ENCODE measurements around the gene SELENOO. TPM values are rescaled to one million over a fixed set of nuclear protein-coding genes. Genes with fewer than 3 reads are reported as not detected.
A peak's percentile ranks its signal among the peaks of the same experiment; 100 is the strongest.

SELENOO gene
- total RNA-seq, 1 donor from 2014 or later = 23.8 TPM

DNA sequence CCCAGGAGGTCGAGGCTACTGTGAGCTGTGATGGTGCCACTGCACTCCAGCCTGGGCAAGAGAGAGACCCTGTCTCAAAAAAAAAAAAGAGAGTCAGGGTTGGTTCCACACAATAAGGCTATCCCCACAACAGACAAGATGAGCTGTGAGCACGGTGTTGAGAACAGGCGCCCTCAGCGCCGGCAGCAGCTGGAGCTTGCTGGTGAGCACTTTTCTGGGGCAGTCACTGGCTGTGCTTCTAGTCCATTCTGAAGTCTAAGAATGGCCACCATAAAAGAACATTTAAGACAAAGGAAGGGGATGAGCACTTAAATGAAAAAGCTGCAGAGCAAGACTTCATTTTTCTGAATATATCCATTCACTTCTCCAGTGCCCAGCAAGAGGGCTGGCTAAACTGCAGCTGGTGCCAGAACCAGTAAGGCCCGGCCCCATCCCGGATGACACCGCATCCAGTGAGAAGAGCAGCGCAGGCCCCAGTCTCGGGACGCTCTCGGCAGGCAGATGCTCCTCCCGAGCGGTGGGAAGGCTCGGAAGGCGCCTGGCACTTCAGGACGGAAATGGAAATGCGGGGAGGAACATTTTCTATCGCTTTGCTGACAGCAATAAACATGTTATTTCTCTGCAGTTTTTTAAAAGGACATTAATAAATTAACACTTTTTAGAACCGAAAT, 31.8 kb downstream of the SELENOO start:
- no peak for DNase-seq (ENCODE audit: low spot score)

DNA sequence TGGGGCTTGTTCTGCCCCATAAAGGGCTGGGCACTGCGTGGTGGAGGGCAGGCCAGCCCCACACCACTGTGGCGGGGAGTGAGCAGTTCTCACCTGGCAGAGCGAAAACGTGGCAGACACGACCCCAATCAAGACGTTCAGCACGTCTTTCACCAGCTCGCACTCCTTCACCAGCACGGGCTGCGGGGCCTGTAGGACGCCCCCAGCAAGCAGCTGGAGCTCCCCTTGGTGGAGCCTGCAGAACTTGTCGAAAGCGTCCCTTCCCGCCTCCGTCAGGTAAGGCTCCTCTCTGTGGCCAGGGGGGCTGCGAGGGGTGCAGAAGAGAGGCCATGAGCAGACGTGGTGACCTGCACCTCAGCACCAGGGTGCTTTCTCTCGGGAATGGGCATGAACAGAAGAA, 32.4 kb downstream of the SELENOO start:
- no peak for DNase-seq (ENCODE audit: low spot score)

DNA sequence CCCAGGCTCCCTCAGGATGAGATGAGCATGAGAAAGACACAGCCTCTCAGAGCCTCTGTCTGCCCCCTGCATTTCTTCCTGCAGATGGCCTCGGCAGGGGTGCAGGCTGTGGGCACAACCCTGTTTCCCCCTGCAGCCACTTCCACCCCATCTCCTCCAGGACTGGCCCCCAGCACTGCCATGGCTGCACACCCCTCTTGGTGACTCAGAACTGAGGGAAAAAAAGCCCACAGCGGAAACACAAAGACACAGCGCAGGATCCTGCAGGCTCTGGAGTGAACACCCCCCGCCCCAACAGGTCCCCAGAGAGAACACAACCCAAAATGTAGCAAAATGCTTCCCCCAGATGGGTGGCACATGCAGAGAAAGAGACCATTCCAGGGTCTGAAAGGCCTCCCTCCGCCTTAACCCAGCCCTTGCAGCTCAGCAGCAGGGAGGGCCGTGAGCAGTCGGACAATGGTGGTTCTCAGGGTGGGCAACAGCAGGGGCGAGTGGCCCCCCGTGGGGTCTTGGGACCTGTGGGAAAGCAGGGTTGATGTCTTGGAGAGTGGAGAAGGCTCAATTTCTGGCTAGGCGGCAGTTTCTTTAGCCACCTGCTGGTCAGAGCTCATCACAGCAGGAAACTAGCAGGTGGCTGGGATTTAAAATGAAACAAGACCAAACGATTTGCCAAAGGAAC, 36.1 kb downstream of the SELENOO start:
- DNase-seq (ENCODE audit: low spot score) = no peak

DNA sequence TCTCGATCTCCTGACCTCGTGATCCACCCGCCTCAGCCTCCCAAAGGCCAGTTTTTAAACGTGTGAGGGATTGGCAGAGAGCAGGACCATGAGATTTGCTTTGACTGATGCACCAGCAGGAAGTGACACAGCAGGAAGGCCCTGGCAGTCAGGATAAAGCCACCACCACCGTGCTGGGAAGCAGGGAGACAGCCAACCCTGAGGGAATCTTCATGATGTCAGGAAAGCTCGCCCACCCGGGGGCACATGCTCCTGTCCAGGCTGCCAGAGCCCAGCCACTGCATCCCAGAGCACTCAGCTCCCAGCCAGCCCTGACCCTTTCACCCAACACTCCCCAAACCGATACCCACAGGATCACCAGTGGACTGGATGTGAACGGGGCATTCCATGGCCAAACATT, 37.9 kb downstream of the SELENOO start:
- DNase-seq (ENCODE audit: low spot score) = no peak

DNA sequence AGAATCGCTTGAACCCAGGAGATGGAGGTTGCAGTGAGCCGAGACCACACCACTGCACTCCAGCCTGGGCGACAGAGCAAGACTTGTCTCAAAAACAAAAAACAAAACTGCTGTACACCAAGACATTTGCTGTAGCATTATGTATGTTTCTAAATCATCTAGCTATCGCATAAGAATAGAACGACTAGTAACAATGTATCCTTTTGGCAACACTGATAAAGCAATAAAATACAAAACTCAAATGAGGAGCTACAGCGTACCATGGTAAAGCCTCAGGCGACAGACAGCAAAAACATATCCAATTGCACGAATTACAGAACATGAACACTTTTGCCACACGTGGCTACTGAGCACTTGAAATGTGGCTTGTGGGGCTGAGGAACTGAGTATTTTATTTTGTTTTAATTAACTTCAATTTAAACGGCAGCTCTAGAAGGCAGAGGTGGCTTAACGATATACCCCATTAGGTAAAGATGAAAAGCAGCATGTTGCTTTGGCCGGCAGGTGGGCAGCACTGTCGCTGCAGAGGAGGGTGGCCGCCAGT, 41.7 kb downstream of the SELENOO start:
- DNase-seq (ENCODE audit: low spot score) = no peak

DNA sequence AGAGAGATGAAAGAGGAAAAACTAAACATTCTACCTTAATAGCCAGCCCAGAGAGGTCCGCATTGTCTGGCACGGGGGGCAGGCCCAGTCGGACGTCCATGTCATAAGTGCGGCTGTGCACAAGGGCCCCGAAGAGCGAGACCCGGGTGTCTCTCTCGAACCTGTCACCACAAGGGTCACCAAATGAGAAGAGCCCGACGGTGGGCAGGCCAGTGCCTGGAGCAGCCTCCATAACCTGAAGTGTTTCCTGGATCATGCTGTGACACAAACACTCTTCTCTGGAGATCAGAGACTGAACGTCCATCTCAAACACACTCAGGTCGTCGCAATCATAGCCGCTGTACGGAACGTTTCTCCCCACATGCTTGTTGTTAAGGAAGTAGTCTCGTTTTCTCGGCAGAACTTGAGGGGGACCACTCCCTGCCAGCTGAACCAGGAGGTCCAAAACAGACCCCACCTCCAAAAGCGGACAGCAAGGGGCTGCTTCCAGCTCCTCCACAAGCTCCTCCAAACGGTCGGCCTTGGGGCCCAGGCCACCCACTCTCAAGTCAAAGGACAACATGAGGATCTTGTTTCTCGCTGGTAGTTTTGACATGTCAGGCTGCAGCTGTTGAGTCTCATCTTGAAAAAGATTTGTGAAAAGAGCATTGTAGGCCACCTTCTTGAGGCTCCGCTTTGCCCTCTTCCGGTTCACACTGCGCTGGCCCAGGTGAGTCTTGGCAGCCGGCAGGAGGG, 43.0 kb downstream of the SELENOO start:
- no peak for DNase-seq (ENCODE audit: low spot score)

DNA sequence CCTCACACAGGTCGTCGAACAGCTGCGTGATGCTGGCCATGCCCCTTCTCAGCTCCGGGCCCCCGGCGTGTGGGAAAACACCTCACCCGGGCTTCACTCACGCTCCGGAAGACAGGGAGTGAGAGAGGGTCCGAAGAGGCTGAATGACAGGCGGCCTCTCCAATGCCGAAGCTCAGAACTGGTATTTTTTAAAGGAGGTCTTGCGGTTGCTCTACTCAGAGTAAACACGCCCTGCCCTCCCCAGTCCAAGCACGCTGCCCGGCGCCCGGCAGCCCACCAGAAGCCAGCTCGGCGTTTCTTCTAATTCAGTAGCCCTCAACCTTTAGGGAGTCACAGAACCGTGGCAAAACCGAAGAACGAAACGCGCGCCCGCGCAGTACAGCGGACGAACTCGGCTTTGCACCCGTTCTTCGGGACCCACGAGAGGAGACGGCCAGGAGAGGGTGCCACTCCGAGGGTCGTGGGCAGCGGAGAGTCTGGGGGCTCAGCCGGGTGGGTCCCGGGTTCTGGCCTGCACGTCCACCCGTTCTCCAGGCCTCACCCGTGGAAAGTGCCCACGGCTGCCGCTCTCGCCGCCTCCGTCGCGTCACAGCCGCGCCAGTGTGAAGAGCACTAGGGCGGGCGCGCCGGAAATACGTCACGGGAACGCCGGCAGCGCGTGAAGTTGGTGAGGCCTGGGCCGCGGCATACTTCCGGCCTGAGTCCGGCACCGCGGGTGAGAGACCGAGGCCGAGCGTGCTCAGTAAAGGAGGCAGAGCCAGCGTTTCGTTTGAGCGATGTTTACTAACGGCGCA, 43.8 kb downstream of the SELENOO start, which contains the start of gene TUBGCP6:
TUBGCP6 (minus strand) TSS at position 604 of the 794 bp plus-strand sequence; CDS start at position 40, 564 bp downstream.
- DNase-seq (ENCODE audit: low spot score) = peak; percentile 98

DNA sequence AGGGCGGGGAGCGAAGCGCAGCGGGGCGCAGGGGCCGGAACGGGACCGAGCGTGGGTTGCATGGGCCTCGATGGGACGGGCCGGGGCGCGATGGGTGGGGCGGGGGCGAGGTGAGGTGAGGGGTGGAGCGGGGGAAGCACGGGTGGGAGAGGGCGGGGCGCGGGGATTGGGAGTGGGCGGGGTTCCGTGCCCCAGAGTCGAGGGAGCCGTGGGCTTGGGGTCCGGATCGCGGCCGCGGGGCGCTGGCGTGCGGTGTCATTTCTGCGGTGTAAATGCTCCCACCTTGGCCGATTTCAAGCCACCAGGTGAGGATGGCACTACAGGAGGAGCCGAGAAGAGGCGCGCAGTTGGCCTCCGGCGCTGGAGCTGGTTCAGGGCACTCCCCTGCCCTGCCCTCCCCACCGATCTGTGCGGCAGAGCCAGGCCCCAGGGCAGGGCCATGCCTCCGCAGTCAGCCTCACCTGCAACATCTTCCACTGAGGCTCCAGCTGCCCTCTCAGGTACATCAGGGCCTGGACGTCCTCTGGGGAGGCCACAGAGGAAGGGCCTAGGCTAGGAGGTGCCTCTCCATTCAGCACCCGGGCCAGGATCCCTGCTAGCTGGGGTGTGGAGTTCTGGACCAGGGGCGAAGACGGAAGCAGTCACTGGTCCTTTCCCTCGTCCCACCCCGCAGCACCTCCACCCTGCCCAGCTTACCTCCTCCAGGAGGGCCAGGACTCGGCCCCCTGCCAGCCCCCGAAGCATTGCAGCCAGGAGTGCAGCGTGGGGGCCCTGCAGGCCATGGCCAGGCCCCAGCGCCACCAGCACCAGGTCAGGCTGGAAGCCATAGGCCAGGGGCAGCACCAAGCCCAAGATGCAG, 44.6 kb downstream of the SELENOO start:
- DNase-seq (ENCODE audit: low spot score) = no peak

DNA sequence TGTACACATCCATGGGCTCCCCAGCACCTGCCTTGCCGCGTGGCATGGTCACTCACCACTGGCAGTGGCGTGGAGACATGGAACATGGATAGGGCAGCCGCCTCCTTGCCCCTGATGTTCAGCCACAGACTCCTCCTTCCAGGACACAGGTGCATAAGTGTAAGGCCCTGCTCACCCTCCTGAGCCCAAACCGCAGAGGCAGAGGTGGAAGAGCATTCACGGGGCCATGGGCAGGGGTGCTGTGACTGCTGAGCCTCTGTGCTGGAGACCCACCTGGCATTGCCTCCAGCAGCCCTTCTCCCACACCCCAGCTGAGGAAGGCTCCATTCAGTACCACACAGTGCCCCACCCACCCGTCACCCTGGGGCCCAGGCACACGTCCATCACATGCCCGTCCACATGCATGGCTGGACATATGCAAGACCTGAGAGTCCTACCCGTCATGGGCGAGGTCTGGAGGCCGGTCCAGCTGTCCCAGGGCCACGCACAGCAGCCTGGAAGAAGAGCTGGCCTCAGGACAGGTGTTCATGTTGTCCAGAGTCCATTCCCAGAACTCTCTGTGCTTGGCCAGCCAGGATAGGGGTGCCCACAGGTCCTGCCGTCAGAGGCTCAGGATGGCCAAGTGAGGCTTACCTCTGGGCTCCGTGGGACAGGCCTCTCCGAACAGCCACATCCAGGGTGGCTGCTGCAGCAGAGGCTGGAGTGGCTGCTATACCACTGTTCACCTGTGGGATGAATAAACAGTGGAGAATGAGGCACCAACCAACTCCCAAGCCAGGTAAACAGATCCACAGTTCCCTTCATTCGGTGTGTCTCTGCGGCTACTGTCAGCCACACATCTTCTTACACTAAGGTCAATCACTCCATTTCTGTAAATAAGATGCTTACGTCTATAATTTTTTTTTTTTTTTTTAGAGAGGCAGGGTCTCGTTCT, 45.7 kb downstream of the SELENOO start:
- no peak for DNase-seq (ENCODE audit: low spot score)

DNA sequence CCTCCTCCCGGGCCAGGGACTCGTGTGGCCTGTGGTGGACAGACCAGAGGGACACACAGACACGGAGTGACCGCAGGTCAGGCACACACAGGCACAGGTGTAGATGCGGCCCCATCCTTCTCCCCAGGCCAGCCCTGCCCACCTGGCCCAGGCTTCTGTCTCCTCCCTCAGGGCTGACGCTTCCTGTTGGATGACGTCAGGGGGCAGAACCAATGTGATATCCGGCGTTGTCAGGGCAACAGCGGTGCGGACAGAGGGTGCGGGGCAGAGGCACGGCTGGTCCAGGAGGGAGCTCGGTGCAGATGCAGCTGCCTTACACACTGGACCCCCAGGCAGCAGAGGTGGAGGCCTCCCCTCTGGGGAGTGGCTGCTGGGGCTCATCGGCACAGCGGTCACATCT, 46.9 kb downstream of the SELENOO start:
- no peak for DNase-seq (ENCODE audit: low spot score)

DNA sequence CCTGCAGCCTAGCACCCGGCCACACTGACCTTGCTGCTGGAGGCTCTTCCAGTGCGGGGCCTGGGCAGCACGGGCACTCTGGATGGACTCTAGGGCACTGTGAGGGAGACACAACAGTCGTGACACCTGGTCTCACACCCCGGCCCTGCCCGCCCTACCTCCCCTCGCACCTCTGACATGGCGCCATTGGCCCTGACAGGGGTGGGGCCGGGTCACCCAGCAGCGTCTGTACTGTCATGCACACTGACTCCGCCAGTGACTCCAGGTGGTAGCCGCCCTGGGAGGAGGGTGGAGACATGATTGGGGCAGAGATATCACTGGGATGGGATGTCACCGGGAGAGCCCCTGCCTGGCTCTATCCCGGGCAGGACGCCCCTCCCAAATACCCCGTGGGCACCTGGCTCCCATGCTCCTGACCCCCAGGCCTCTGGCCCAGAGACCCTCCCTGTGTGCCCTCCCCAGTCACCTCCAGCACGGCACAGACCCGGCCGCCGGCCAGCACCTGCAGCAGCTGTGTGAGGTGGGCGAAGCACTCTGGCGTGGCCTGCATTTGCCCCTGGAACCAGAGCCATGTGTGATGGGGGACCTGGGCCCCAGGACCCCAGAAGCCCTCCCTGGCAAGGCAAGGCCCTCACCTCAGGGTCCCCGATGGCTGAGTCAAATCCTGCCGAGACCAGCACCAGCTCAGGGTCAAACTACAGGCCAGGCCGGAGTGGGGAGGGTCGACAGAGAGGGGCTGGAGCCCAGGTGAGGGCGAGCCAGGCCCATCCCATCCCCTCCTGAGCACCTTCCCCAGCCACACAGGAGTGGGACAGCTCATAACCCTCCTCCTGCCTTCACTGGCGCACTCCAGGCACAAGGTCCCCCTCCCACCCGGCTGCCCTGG, 47.6 kb downstream of the SELENOO start:
- DNase-seq (ENCODE audit: low spot score) = no peak

DNA sequence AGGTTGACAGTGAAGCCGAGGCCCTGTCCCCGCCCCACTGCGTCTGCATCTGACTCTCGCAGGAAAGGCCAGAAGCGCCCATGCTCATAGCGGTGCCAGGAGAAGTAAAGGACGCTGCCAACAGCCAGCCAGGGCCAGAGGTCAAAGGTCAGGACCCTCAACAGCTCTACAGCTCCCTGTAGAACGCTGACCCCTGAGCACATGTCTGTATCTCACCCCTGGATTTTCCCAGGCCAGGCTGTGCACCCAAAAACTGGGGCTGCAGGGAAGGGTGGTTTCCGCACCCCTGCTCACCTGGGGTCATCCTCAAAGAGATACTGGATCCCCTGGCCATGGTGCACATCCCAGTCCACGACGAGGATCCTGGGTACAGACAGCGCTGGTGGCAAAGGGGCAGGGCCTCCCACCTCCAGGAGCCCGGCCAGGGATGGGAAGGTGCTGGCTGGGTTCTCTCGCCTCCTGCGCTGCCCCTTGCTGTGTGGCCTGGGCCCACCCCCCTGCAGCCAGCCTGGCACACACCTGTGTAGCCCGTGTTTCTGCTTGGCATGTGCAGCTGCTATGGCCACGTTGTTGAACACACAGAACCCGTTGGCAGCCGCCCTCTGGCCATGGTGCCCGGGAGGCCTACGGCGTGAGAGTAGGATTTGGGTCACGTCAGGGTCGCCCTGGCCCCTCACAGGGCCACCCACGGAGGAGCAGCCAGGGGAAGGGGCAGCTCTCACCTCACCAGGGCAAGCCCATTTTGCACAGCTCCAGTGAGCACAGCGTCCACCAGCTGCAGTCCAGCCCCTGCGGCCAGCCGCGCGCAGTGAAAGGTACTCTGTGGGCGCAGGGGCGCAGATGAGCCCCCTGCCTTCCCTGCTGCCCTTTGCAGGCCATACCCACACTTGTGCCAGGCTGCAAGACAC, 48.8 kb downstream of the SELENOO start:
- no peak for DNase-seq (ENCODE audit: low spot score)

DNA sequence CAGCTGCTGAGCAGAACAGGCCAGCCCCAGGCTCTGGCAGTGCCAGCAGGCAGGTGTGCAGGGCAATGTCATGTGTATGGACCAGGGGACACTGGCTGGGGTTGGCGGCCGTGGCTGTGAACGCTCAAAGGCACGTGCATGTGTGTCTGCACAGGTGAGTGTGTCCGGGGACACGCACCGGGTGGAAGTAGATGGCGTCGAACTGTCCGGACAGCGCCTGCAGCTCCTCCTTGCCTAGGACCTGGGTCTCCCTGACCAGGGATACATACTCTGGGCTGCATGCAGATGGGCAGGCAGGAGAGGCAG, 49.4 kb downstream of the SELENOO start:
- no peak for DNase-seq (ENCODE audit: low spot score)

DNA sequence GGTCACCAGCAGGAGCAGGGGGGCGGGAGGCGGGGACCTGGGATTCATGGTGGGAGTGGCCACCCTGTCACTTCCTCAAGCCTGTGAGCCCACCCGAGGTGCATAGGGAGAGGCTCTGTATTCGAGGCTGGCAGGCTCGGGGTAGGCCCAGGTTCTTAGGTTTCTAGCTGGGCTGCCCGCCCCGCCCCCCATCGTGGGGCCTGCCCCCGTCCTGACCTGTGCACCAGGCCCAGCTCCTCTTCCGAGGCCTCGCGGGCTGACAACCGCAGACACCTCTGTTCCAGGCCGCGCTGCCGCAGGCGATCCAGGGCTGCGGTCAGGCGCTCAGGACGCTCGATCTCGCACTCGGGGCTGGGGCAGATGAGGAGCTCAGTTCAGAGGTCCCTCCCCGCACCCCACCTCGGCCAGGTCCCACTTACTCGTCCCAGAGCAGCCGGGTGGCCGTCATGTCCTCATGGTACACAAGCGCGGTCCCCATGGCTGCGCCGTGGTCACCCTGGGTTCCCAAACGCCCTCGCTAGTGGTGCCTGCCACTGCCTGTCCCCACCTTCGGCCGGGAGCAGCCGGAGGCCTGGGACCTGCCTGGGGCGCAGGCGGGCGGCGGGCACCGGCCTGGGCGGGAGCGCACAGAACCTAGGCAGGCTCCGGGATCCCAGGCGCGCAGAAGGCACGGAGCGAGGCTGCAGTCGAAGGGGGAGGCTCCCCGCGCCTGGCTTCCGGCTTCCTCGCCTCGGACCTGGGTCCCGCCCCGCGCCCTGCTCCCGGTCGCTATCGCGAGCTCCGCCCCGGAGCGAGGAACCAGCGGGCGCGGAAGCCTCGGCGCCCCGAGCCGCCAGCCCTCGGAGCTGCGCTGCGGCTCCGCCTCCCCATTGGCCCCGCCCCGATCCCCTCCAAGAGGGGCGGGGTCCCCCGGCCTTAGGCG, 50.0 kb downstream of the SELENOO start, which contains the start of gene HDAC10:
HDAC10 (minus strand) TSS at position 711 of the 922 bp plus-strand sequence; CDS start at position 478, 233 bp downstream.
- DNase-seq (ENCODE audit: low spot score) = peak; percentile 96

DNA sequence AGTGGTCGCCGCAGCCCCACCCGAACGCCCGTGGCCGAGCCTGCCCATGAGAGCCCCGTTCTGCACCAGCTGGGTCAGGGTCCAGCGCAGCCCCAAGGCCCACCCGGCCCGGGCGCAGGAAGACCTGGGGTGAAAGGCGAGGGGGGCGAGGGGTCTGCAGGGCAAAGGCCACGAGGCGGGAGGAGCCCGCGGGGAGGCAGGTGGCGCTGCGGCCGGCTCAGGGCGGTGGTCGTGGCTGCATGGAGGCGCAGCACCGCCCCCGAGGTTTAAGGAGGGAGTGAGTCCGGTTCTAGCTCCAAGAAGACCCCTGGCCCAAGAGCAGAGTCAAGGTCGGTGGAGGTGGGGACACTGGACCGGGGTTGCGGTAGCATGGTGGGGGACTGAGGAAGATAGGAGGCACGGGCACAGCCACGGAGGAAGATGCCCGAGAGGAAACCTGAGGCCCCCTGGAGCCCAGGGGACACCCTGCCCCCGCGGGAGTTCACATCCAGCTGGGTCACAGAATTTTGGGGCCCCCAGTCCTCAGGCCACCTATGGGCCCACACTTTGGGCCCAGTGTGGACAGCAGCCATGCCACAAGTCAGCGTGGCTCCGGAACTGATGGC, 50.8 kb downstream of the SELENOO start:
- no peak for DNase-seq (ENCODE audit: low spot score)
